DOHH2 (cell line): Measurements from ENCODE around the gene SLC12A7.

Source experiments
- H3F3A ChIP-seq: fragments of 200-600 bp; sonication (generic), shearing (Covaris generic); 2 replicates; pipeline ENCODE4 v1.6.0; 2016; ENCODE audit warnings: antibody characterized with exemption, mild to moderate bottlenecking; ENCODE audit not compliant: control insufficient read depth, insufficient read depth
- H3K27ac ChIP-seq: fragments of 200-600 bp; sonication (generic); 2 replicates; pipeline ENCODE4 v1.5.1; 2014; ENCODE audit warnings: low read depth, mild to moderate bottlenecking, low read length, moderate library complexity
- H3K27me3 ChIP-seq: fragments of 200-600 bp; sonication (generic); 2 replicates; pipeline ENCODE4 v1.6.1; 2014; ENCODE audit warnings: mild to moderate bottlenecking, low read length, mixed read lengths; ENCODE audit not compliant: control insufficient read depth
- H3K36me3 ChIP-seq: fragments of 200-600 bp; sonication (generic); 2 replicates; pipeline ENCODE4 v1.6.1; 2014; ENCODE audit warnings: mild to moderate bottlenecking, low read length, moderate library complexity, mixed read lengths; ENCODE audit not compliant: control insufficient read depth
- H3K4me1 ChIP-seq: fragments of 200-600 bp; sonication (generic); 2 replicates; pipeline ENCODE4 v1.6.1; 2014; ENCODE audit warnings: mild to moderate bottlenecking, low read length, mixed read lengths; ENCODE audit not compliant: control insufficient read depth
- H3K4me2 ChIP-seq: fragments of 200-600 bp; sonication (generic); 2 replicates; pipeline ENCODE4 v1.6.0; 2014; ENCODE audit warnings: mild to moderate bottlenecking, low read length, moderate library complexity
- H3K4me3 ChIP-seq: fragments of 200-600 bp; sonication (generic); 2 replicates; pipeline ENCODE4 v1.5.1; 2014; ENCODE audit warnings: mild to moderate bottlenecking, low read length, mixed read lengths
- H3K79me2 ChIP-seq: fragments of 200-600 bp; sonication (generic); 2 replicates; pipeline ENCODE4 v1.6.1; 2014; ENCODE audit warnings: mild to moderate bottlenecking, low read length, mixed read lengths; ENCODE audit not compliant: control insufficient read depth
- H3K9me2 ChIP-seq: fragments of 200-600 bp; sonication (generic); replicated peaks from 2 replicates; pipeline ENCODE4 v1.6.1; 2014; ENCODE audit warnings: mild to moderate bottlenecking, low read length, mixed read lengths; ENCODE audit not compliant: control insufficient read depth
- H3K9me3 ChIP-seq: fragments of 200-600 bp; sonication (generic); 2 replicates; pipeline ENCODE4 v1.6.1; 2014; ENCODE audit warnings: antibody characterized with exemption, low read length, mixed read lengths; ENCODE audit not compliant: control insufficient read depth, insufficient read depth
- H4K20me1 ChIP-seq: fragments of 200-600 bp; sonication (generic); 2 replicates; pipeline ENCODE4 v1.6.0; 2014; ENCODE audit warnings: low read depth, mild to moderate bottlenecking, antibody characterized with exemption, low read length, moderate library complexity; ENCODE audit not compliant: control insufficient read depth, insufficient read depth
- EZH2phosphoT487 ChIP-seq: fragments of 200-600 bp; sonication (generic); IDR thresholded peaks from 2 replicates; pipeline ENCODE4 v1.6.1; 2017; ENCODE audit warnings: borderline replicate concordance, mild to moderate bottlenecking, antibody characterized with exemption, low read length, moderate library complexity, mixed read lengths
- TF ChIP-seq, protein P1 (sequence below): fragments of 200-600 bp; sonication (generic); IDR thresholded peaks from one replicate; pipeline ENCODE4 v1.5.1; 2014; ENCODE audit warnings: antibody characterized with exemption, mild to moderate bottlenecking, low read depth, low read length; ENCODE audit not compliant: poor library complexity, severe bottlenecking

SLC12A7 gene

DNA sequence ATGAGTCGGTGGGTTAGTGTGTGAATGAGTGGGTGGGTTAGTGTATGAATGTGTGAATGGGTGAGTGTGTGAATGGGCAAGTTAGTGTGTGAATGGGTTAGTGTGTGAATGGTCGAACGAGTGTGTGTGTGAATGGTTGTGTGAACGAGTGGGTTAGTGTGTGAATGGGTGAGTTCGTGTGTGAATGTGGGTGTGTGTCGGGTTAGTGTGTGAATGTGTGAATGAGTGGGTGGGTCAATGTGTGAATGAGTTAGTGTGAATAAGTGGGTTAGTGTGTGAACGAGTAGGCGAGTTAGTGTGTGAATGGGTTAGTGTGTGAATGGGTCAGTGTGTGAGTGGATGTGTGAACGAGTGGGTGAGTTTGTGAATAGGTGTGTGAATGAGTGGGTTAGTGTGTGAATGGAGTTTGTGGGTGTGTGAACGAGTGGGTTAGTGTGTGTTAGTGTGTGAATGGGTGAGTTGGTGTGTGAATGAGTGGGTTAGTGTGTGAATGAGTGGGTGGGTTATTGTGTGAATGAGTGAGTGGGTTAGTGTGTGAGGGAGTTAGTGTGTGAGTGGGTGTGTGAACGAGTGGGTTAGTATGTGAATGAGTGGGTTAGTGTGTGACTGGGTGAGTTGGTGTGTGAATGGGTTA, 64.4 kb downstream of the SLC12A7 start:
- no peaks in the 10 kb centered on the region for H3F3A ChIP-seq
- no peaks in the 10 kb centered on the region for H3K79me2 ChIP-seq
- H3K4me2 ChIP-seq, result no peak overlapping the region
- H3K4me3 ChIP-seq, result no peak overlapping the region
- no peaks in the 10 kb centered on the region for H4K20me1 ChIP-seq
- H3K4me1 ChIP-seq, result no peaks in the 10 kb centered on the region
- no peak overlapping the region for H3K27ac ChIP-seq
- TF ChIP-seq, protein P1, sequence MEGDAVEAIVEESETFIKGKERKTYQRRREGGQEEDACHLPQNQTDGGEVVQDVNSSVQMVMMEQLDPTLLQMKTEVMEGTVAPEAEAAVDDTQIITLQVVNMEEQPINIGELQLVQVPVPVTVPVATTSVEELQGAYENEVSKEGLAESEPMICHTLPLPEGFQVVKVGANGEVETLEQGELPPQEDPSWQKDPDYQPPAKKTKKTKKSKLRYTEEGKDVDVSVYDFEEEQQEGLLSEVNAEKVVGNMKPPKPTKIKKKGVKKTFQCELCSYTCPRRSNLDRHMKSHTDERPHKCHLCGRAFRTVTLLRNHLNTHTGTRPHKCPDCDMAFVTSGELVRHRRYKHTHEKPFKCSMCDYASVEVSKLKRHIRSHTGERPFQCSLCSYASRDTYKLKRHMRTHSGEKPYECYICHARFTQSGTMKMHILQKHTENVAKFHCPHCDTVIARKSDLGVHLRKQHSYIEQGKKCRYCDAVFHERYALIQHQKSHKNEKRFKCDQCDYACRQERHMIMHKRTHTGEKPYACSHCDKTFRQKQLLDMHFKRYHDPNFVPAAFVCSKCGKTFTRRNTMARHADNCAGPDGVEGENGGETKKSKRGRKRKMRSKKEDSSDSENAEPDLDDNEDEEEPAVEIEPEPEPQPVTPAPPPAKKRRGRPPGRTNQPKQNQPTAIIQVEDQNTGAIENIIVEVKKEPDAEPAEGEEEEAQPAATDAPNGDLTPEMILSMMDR, result no peak
- no peak for TF ChIP-seq EZH2phosphoT487
- no peaks in the 10 kb centered on the region for H3K27me3 ChIP-seq
- no peaks in the 10 kb centered on the region for H3K36me3 ChIP-seq
- peaks cover 30% of the 10 kb centered on the region; the same call in 1 of the 2 replicates for H3K9me3 ChIP-seq
- no peaks in the 10 kb centered on the region for H3K9me2 ChIP-seq

- TF ChIP-seq, protein P1, result no peak
- no peak for TF ChIP-seq EZH2phosphoT487
- Histone ChIP-seq H3F3A (no peaks in the 10 kb centered on the region), H3K9me2 (no peaks in the 10 kb centered on the region), H4K20me1 (no peaks in the 10 kb centered on the region), H3K4me3 (no peak overlapping the region), H3K4me1 (no peaks in the 10 kb centered on the region), H3K36me3 (no peaks in the 10 kb centered on the region), H3K27me3 (no peaks in the 10 kb centered on the region), H3K9me3 (peaks cover 31% of the 10 kb centered on the region; the same call in 1 of the 2 replicates), H3K79me2 (no peaks in the 10 kb centered on the region), H3K27ac (no peak overlapping the region), H3K4me2 (no peak overlapping the region)
Observed at GRCh38 chr5:1045960-1046560, 65.8 kb downstream of the SLC12A7 start.

DNA sequence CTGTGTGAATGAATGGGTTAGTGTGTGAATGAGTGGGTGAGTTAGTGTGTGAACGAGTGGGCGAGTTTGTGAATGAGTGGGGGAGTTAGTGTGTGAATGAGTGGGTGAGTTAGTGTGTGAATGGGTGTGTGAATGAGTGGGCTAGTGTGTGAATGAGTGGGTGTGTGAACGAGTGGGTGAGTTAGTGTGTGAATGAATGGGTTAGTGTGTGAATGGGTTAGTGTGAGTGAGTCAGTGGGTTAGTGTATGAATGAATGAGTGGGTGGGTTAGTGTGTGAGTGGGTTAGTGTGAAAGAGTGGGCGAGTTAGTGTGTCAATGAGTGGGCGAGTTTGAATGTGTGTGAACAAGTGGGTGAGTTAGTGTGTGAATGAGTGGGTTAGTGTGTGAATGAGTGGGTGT, 67.7 kb downstream of the SLC12A7 start:
- no peaks in the 10 kb centered on the region for H3K36me3 ChIP-seq
- TF ChIP-seq, protein P1, result no peak
- TF ChIP-seq EZH2phosphoT487, result no peak
- no peak overlapping the region for H3K4me2 ChIP-seq
- no peaks in the 10 kb centered on the region for H3K27me3 ChIP-seq
- no peaks in the 10 kb centered on the region for H3F3A ChIP-seq
- H3K9me3 ChIP-seq, result peaks cover 31% of the 10 kb centered on the region; the same call in 1 of the 2 replicates
- H3K79me2 ChIP-seq, result no peaks in the 10 kb centered on the region
- no peaks in the 10 kb centered on the region for H3K9me2 ChIP-seq
- H3K4me3 ChIP-seq, result no peak overlapping the region
- H3K4me1 ChIP-seq, result no peaks in the 10 kb centered on the region
- H4K20me1 ChIP-seq, result no peaks in the 10 kb centered on the region
- no peak overlapping the region for H3K27ac ChIP-seq
